Superior temporal gyrus (tissue), 1 donor: ENCODE results near the gene TCEAL1.

ENCODE experiments used
- DNase-seq: peaks from one replicate; pipeline ENCODE4 v3.0.0-alpha.2; 2016; ENCODE audit errors: extremely low spot score

The TCEAL1 gene

DNA sequence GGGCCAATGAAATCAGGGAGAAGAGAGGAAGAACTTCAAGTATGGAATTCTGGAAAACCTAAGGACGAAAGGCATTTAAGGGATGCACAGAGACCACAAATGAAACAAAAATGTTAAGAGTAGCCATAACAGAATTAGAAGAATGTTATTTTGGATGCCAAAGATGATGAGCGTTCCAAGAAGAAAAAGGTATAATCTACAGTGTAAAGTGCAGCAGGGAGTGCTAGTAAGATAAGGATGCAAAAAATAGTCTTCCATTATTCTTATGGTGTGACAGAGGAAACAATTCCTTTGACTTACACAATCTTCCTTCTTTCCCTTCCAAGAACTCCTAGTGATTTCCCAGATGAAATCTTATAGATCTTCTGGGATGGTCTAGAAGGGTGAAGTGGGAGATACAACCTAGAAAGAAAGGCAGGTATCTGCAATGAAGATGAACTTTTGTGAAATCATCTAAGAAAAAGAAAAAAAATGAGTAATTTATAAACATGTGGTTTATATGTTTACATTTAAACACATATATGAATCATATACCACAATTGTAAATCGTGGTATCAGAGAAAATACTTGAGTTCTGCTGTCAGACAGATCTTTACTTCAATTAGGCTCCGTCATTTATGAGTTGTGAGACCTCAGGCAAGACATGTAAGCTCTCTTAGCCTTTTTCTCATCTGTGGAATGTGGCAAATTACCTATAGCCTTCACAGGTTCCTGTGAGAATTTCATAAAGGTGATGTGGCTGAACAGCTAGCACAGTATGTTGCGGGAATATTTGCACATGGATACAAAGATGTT lies 49.6 kb downstream of the TCEAL1 start:
- no peak for DNase-seq
